ENCODE results near the gene DCUN1D3. TPM values are rescaled to one million over a fixed set of nuclear protein-coding genes. Genes with fewer than 3 reads are reported as not detected.

Gene DCUN1D3, protein sequence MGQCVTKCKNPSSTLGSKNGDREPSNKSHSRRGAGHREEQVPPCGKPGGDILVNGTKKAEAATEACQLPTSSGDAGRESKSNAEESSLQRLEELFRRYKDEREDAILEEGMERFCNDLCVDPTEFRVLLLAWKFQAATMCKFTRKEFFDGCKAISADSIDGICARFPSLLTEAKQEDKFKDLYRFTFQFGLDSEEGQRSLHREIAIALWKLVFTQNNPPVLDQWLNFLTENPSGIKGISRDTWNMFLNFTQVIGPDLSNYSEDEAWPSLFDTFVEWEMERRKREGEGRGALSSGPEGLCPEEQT
- total RNA-seq (2022; extraction: Qiagen RNA extraction) = 7.6 to 10.7 TPM (median 8.2 TPM) in 5 replicates

DNA sequence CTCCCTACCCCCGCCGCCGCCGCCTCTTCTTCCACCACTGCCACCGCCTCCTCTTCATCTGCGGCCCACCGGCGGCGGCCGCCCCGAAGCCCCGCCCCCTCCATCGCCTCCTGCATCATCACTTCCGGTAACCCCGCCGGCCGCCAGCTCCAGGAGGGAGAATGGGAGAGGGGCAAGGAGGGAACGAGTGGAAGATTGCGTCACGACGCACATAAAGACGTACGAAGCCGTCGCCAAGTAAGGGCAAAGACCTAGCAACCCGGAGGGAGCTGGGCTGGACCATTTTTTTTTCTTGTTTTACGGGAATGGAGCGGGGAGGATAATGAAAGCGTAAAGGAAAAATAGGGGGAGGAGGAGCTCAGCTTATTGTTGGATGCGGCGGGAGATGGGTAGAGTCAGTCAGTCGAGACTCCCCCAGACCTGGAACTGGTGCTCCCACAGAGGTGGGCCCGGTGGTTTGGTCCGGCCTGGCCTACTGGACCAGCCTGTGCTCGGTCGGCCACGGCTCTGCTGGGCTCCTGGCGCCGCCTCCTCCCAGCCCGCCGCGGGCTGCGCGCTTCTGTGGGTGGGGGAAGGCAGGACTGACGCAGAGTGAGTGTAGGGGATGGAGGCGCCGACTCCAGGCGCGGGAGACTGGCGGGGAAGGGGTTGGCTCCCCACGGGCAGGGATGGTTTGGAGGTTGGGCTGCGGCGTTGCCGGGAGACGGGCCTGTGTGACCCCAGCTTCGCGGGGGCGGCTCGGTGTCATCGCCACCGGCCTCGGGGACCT is at the start of gene DCUN1D3, which contains the start of gene LYRM1:
DCUN1D3 (minus strand) TSS at position 60 of the 769 bp plus-strand sequence. CDS start 37,820 bp downstream, outside the sequence.
LYRM1 (plus strand) TSS at position 473 of the 769 bp plus-strand sequence. CDS start 14,785 bp downstream, outside the sequence.

DNA sequence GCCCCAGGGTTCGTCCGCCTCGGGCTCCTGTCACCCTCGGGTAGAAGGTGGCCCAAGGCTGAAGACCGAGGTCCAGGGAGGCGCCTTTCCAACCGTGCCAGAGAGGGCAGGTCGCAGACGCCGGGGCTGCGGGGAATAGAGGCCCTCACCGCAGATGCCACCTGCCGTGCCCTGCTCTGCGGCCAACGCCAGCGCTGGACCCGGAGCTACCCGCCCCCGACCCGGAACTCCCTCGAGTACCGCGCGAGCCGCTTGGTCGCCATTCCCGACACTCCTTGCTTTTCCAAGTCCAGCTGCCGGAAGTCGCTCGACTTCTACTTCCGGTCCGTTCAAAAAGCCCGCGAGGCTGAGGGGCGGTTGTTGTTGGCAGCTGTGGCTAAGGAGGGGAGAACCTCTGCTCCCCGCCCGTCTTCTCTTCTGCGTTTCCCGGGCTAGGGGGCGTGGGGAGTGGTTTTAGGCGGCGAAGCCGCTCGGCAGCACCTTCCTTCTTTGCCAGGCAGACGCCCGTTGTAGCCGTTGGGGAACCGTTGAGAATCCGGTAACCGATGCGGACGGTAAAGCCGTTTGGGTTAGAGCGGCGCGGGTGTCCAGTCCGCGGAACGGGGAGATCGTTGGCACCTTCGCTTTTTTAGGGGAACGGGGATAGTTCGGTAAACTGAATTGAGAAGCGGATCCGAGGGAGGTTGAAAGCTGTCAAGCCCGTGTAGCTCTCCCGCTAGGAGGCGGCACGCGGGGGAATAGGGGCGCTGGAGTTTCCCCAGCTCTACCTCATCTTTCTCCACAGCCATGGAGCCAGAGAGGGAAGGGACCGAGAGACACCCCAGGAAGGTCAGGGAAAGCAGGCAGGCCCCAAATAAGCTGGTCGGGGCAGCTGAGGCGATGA is 93.7 kb downstream of the DCUN1D3 start, which contains the start of the genes ERI2 and REXO5:
ERI2 (minus strand) TSS at position 305 of the 883 bp plus-strand sequence; CDS start at position 263, 42 bp downstream.
REXO5 (plus strand) TSS at position 360 of the 883 bp plus-strand sequence; CDS start at position 787, 427 bp downstream.

Other genes starting within 250 kb of the DCUN1D3 start
- not detected in 5 replicates for gene ACSM1, start 202.7 kb downstream of the DCUN1D3 start, total RNA-seq (2022; extraction: Qiagen RNA extraction)
- gene THUMPD1, start 158.5 kb downstream of the DCUN1D3 start, total RNA-seq (2022; extraction: Qiagen RNA extraction) = 18.3 to 30.2 TPM (median 21.6 TPM) in 5 replicates
- gene ACSM3, start 136.3 kb downstream of the DCUN1D3 start, total RNA-seq (2022; extraction: Qiagen RNA extraction) = 3.3 to 4.4 TPM (median 3.7 TPM) in 5 replicates
- gene ERI2, start 93.9 kb downstream of the DCUN1D3 start, total RNA-seq (2022; extraction: Qiagen RNA extraction) = 12.2 to 17.8 TPM (median 13.9 TPM) in 5 replicates
- 3.6 to 5.6 TPM (median 4.2 TPM) in 5 replicates for gene REXO5, start 93.8 kb downstream of the DCUN1D3 start, total RNA-seq (2022; extraction: Qiagen RNA extraction)
- 29.9 to 40.7 TPM (median 32.6 TPM) in 5 replicates for gene LYRM1, start 413 bp upstream of the DCUN1D3 start, total RNA-seq (2022; extraction: Qiagen RNA extraction)

All from A549 treated with Hydrocortisone at 1 μM for 4 hours (cell line).